ENCODE measurements around the gene ALOXE3.

The ALOXE3 gene

GRCh38 chr17:8117980-8118768 is at the start of gene ALOXE3:
ALOXE3 (minus strand) TSS chr17:8118514; CDS start chr17:8117990, 524 bp downstream.
- DNase-seq = no peak

- DNase-seq = no peak
These were observed 49.2 kb upstream of the ALOXE3 start for GRCh38 chr17:8167526-8167925.

GRCh38 chr17:8166731-8167130 is 48.4 kb upstream of the ALOXE3 start:
- no peak for DNase-seq

- no peak for DNase-seq
These were observed 46.5 kb upstream of the ALOXE3 start for GRCh38 chr17:8164815-8165131.

GRCh38 chr17:8163978-8164814 is 45.9 kb upstream of the ALOXE3 start:
- DNase-seq = no peak

- no peak for DNase-seq
These were observed 45.0 kb upstream of the ALOXE3 start for GRCh38 chr17:8162997-8163977.

- peak; percentile 52 for DNase-seq
These were observed 44.1 kb upstream of the ALOXE3 start, which contains the start of gene VAMP2 for GRCh38 chr17:8162233-8162996. VAMP2 (minus strand) TSS chr17:8162948; CDS start chr17:8162879, 69 bp downstream.

GRCh38 chr17:8161289-8162232 is 43.2 kb upstream of the ALOXE3 start:
- DNase-seq = no peak

- no peak for DNase-seq
These were observed 42.5 kb upstream of the ALOXE3 start for GRCh38 chr17:8160741-8161221.

- no peak for DNase-seq
These were observed 41.9 kb upstream of the ALOXE3 start for GRCh38 chr17:8160224-8160577.

- DNase-seq = no peak
These were observed 41.3 kb upstream of the ALOXE3 start for GRCh38 chr17:8159459-8160223.

GRCh38 chr17:8159032-8159400 is 40.7 kb upstream of the ALOXE3 start:
- DNase-seq = no peak

GRCh38 chr17:8158267-8159031 is 40.1 kb upstream of the ALOXE3 start:
- DNase-seq = peak; percentile 33

- peak; percentile 99 for DNase-seq
These were observed 38.1 kb upstream of the ALOXE3 start for GRCh38 chr17:8156246-8156992.

- no peak for DNase-seq
These were observed 37.6 kb upstream of the ALOXE3 start for GRCh38 chr17:8155996-8156245.

- no peak for DNase-seq
These were observed 37.1 kb upstream of the ALOXE3 start for GRCh38 chr17:8155231-8155995.

- DNase-seq = no peak
These were observed 36.4 kb upstream of the ALOXE3 start for GRCh38 chr17:8154608-8155155.

Measured in NCI-H1092 (cell line).